ENCODE measurements around the gene ABHD11.
A peak's percentile ranks its signal among the peaks of the same experiment; 100 is the strongest.
"Not testable (repeated sequence)": the region's sequence is repeated elsewhere in the genome, so short reads cannot be mapped to it uniquely, and the experiment has no call there.

ABHD11 gene

GRCh38 chr7:73742753-73743641 is 4.4 kb upstream of the ABHD11 start:
- DNase-seq = no peak

GRCh38 chr7:73742338-73742752 is 3.7 kb upstream of the ABHD11 start:
- no peak for DNase-seq

GRCh38 chr7:73741600-73741999 is 3.0 kb upstream of the ABHD11 start:
- no peak for DNase-seq

DNA sequence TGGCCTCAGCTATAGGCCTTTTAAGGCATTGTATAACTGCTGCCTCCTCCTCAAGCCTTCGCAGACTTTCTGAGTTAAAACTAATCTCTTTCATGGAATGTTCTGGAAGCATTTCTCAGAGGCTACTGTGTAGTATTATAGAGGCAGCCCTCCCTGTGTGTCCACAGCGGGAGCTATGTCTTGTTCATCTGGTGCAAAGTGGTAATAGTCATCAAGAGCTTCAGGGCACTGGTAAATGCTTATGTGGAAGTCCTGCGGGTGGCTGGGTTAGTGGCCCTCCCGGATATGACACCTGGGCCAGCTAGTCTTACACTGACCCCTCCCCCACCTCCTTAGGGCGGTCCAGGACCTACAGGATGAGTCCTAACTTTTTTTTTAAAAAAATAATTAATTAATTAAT is 2.2 kb upstream of the ABHD11 start:
- DNase-seq = no peak

DNA sequence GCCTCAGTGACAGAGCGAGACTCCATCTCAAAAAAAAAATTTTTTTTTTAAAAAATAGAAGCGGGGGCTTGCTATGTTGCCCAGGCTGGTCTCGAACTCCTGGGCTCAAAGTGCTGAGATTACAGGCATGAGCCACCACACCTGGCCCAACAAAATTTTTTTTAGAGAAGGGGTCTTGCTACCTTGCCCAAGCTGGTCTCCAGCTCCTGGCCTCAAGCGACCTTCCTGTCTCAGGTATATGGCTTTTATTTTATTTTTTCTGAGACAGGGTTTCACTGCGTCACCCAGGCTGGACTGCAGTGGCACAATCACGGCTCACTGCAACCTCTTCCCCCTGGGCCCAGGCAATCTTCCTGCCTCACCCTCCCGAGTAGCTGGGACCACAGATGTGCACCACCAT is 1.6 kb upstream of the ABHD11 start:
- no peak for DNase-seq

DNA sequence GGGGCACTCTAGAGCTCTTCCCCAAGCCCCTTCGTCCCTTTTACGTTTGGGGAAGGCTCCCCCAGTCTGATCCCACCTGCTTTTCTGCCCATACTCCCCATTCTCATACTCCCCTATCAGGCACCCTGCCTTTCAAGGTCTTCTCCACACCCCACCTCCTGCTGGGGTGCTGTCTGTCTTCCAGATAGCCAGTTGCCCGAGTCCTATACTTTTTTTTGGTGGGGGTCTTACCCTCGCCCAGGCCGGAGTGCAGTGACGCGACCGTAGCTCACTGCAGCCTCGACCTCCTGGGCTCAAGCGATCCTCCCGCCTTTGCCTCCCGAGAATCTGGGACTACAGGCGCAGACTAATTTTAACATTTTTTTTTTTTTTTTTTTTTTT is 775 bp upstream of the ABHD11 start:
- DNase-seq = no peak

GRCh38 chr7:73738220-73738611 is 386 bp downstream of the ABHD11 start:
- DNase-seq = peak; percentile 51

GRCh38 chr7:73737491-73738219 is 947 bp downstream of the ABHD11 start:
- no peak for DNase-seq

- no peak for DNase-seq
Observed at GRCh38 chr7:73736885-73737284, 1.7 kb downstream of the ABHD11 start.

- no peak for DNase-seq
Observed at GRCh38 chr7:73735528-73735905, 3.1 kb downstream of the ABHD11 start.

DNA sequence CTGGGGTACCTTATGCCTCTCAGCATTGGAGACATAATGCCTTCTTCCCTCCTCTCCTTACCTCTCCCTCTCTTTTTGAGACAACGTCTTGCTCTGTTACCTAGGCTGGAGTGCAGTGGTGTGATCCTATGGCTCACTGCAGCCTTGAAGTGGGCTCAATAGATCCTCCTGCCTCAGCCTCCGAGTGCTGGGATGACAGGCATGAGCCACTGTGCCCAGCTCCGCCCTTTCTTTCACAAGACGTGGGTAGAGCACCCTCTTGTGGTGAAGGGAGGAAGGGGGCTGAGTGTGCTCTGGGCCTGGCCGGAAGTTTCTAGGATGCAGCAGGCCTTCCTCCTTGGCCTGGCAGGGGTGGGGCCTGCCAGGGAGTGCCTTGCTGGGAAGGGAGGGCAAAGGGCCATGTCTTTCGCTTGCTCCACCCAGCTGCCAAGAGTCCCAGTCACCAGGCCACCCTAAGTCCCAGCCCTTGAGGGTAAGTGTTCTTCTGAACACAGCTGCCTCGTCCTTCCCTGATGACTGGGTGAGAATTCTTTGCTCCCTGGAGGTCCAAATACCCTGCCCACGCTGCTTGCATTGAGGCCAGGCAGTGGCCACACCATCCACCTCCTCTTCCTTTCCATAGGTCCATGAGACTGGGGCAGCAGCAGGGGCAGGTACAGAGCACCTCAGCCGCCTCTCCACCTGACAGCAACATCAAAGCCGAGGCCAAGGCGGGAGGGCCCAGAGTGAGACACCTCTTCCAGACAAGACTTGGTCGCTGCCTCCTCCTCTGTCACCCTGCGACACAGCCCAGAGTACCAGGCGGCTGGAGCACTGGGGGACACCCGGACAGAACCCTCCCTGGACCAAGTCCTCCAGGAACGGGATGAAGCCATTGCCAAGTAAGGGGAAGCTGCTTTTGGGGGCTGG is 3.7 kb downstream of the ABHD11 start:
- DNase-seq = peak; percentile 81

DNA sequence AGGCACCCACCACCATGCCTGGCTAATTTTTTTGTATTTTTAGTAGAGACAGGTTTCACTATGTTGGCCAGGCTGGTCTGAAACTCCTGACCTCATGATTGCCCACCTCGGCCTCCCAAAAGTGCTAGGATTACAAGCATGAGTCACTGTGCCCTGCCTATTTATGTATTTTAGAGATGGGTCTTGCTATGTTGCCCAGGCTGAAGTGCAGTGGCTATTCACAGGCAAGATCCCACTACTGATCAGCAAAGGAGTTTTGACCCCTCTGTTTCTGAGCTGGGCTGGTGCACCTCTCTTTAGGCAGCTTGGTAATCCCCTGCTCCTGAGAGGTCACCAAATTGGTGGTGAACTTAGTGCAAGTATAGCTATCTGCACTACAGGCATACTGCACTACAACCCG is 6.2 kb downstream of the ABHD11 start:
- no peak for DNase-seq

GRCh38 chr7:73730485-73730884 is 8.1 kb downstream of the ABHD11 start:
- DNase-seq = no peak

DNA sequence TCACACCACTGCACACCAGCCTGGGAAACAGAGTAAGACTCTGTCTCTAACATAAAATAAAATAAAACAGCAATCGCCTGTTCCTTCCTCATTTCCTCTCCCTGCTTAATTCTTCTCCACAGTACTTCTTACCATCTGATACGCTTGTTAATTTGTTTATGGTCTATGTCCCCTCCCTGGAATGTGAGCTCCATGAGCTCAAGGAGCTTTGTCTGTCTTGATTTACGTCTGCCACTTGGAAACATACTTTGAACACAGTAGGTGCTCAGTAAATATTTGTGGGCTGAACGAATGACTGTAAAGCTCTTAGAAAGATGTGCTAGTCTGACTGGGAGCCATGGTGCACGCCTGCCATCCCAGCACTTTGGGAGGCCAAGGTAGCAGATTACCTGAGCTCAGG is 10.1 kb downstream of the ABHD11 start:
- DNase-seq = no peak

- peak; percentile 30 for DNase-seq
Observed at GRCh38 chr7:73727952-73728351, 10.7 kb downstream of the ABHD11 start.

DNA sequence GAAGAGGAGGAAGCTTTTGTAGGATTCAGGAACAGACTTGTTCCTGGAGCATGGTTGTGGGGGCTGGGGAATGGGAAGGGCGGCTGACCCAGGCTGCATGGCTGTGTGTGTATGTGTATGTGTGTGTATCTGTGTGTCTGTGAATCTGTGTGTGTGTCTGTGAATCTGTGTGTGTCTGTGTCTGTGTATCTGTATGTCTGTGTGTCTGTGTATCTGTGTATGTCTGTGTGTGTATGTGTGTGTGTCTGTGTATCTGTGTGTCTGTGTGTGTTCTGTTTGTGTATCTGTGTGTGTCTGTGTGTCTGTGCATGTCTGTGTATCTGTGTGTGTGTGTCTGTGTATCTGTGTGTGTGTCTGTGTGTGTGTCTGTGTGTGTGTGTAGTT is 12.5 kb downstream of the ABHD11 start:
- DNase-seq = no peak

GRCh38 chr7:73723813-73724212 is 14.8 kb downstream of the ABHD11 start:
- DNase-seq = no peak

- DNase-seq = no peak
Observed at GRCh38 chr7:73722785-73723184, 15.8 kb downstream of the ABHD11 start.

GRCh38 chr7:73722182-73722581 is 16.4 kb downstream of the ABHD11 start:
- DNase-seq = peak; percentile 17

DNA sequence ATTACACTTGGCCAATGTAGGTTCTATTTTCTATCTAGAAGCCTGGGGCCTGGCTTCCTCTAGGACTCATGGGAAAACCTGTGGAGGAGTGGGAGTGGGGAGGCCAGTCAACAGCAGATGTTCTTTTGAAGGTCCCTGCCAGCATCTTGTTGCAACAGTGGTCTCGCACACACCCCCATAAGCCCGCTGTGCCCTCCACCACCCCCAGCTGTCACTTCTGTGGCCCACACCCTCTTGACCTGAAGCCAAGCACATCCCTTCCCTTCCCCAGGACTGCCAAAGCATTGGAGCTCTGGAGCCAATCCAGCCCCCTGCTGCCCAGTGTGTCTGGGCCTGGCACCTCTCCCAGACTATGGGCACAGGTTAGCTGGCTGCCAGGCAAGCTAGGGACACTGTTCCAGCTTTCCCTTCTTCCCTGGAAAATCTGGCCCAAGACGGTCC is 17.2 kb downstream of the ABHD11 start:
- no peak for DNase-seq

GRCh38 chr7:73720443-73720842 is 18.2 kb downstream of the ABHD11 start:
- DNase-seq = not testable (repeated sequence)

DNA sequence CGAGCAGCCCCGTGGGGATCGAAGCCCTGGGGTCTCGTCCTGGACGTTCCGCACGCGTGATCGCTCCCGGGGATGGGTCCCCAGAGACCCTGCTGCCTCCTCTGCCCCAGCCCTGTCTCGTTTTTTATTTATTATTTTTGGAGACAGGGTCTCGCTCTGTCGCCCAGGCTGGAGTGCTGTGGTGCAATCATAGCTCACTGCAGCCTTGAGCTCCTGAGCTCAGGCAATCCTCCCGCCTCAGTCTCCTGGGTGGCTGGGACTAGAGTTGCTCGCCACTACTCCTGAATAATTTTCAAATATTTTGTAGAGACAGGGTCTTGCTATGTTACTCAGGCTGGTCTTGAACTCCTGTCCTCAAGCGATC is 18.8 kb downstream of the ABHD11 start:
- no peak for DNase-seq
